Inflammatory macrophage treated with lipopolysaccharide for 4 hours (primary cell): ENCODE results near the gene AUTS2.

ENCODE experiments used
- DNase-seq: peaks from one replicate; pipeline ENCODE4 v3.0.0-alpha.2; 2020

AUTS2 gene

DNA sequence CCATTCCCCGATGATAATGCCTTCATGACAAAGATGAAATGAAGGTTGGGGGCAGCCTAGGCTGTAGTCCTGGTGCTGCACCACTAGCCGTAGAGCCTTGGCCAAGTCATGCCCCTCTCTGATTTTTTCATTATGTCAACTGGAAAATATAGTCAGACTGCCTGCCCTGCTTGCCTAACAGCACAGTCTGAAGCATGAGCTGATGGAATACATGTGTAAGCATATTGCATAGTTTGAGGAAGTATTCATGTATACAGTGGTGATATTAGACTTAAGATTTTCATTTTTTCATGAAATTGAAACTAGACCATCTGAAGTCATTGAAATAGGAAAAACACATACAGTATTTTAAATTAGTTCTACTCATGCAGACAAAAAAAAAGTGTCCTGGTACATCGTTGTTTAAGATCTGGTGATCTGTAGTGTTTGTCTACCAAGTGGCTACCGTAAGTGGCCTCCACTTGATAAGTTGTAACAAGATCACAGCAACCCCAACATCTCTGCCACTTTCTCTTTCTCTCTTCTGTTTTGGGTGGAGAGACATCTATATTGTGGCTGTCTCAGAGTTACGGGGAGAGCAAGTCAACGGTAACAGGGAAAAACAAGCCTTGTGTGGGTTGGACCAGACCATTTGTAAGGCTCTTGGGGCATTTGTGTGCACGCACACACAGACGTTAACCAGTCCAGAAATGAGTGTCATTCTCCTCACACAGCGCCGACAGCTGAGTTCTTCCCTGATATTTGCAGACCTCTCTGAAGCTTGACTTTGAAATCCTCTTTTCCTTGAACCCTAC, 817.1 kb downstream of the AUTS2 start:
- peak; percentile 1 for DNase-seq

DNA sequence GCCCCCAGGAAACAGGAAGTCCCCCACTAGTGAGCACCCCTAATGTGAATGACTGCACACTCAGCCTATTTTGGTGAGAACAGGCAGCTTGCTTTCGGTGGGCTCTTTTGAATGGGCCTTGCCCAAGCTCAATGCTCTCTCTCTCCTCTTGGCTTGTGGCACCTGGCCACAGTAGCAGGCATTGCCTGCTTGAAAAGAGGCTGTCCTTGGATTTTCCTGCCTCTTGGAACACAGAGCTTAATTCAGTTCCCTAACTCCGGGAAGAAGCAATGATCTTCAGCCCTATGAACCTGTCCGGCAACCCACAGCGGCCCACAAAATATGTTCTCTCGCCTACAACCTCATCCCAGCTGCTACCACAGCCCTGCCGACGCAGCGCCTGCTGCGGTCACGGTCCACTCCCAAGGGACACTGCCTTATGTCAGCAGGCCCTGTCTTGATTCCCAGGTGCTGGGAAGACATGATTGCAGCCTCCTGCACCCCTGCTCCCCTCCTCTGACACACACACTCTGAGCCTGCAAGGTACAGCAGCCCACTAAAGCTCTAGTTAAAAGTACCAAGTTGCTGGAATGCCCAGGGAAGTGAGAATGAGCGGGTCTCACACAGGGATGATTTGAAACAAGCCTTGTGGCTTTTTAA, 818.2 kb downstream of the AUTS2 start:
- DNase-seq = no peak

DNA sequence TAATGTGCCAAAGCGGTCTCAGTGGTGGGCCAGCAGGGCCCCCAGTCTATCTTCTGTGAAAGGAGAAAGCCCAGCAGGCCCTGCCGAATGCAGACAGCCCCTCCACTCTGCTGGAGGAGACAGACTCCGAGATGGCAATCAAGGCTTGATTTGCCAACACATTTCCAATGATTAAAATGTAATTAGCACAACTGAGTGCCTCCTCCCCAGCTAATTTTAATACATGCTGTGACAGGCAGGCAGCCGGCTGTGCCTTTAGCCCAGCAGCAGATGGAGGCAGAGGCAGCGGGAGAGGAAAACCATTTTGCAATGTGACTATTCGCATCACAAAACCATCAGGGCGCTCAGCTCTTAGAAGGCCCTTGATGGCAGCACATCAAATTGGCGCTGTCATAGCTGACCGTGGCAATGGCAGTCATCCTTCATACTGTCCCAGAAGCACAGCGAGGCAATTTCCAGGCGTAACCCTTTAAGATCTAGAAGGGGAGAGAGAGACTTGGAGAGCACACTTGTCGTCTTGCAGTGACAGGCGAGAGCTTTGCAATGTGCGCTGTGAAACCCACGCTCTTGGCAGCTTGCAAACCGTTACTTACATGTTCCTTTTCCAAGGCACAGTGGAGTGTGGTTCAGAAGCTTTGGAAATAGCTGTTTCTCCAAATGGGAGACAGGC, 818.8 kb downstream of the AUTS2 start:
- no peak for DNase-seq

DNA sequence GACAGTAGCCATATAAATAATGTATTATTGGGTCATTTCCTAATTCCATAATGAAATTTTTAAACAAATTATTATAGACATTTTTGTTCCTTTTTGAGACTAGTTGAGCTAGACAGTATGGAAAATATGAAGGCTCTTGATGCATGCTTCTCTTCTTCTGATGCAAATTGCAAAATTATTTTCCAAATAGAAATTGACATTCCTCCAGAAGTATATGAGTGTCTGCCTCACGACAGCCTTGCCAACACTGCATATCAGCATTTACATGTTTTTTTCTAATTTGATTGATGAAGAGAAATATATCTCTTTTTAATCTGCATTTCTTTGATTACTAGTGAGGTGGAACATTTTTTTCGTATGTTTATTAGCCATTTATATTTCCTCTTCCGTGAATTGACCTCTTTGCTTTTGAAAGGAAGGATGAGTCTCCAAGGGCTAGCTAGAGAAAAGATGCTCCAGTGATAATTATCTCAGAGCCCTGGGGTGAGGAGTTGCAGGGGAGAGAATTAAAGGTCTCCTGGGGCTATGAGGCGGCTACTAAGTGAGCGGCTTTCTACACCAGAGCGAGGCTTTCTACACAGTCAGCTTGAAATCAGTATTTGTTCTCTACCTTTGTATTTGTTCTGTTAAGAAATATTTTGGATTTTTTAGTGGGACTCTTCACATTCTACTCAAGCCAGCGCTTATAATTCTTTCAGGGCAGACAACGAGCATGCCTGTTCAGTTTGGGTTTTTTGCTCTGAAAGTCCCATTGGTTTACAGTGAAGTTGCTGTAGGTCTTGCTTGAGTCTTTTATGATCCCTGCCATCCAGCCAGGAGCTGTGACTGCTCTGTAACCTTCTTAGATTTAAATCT, 821.5 kb downstream of the AUTS2 start:
- no peak for DNase-seq

DNA sequence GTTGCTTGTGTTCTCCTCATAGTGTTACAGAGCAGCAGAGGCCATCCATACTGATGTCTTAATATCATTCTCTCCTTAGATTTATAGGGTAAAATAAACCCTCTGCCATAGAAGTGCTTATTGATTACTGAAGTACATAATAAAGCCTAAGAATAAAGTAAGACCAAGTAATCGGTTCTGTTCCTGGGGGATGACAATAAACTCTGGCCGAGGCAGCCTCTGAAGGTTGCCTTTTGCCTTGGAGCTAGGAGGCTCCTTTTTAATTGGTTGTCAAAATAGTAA, 822.0 kb downstream of the AUTS2 start:
- no peak for DNase-seq

DNA sequence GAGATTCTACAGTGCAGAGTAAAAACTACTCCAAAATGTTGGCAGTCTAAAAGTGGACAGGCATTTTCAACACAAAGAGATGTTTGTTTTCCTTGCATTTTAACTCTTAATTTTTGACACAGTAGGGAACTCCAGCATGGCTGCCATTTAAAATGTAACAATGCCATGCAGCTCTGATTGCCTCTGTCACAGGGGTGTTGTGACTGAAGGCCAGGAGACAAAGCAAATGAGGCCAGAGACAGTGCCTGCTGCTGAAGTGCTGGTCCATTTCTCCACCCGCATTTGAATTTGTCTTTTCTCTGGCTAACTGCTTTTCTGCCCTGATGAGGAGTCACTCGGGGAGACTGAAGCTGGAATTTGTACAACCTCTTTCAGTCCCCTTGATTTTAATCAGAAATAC, 823.0 kb downstream of the AUTS2 start:
- DNase-seq = no peak

DNA sequence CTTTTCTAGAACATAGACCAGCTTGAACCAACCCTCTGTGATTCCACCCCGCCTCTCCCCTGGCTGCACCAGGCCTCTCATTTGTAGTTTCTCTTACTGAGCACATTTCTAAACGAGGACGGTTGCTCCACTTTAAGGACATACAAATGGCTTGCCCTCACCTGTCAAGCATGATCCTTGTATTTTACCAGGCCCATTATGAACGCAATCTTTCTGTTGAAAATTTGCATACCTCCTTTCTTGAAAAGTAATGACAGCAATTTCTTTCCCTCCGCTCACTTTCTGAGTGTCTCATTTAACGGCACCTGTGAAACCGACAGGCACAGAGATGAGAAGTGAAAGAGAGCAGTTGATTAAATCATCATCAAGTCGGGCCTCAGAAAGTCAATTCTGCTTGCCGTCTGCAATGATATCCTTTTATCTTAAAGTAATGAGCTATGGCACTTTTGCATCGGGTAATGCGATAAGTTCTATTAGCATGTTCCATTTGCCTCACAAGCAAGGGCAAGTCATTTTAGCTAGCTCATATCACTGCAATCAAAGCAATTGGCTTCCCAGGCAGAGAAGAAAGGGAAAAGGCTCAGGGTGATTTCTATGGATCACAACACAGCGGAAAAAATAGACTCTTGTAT, 828.1 kb downstream of the AUTS2 start:
- DNase-seq = no peak

DNA sequence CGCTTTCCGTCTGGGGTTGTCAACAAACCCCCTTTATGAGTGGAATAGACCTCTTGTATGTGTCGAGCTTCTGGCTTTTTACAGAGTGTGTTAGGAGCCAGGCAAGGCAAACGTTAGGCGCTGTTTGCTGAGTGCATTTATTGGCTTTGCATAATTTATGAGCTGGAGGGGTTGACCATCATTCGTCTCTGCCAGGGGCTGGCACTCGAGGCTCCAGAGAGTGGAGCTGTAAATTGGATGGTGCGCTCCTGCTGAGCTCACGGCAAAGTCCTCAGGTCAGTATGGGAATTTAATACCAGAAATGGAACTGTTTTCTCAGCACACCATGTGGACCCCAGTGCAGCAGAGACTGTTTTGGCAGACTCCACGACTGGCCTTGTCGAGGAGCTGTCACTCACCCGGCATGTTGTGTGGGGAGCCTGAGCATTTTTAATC, 834.3 kb downstream of the AUTS2 start:
- no peak for DNase-seq

DNA sequence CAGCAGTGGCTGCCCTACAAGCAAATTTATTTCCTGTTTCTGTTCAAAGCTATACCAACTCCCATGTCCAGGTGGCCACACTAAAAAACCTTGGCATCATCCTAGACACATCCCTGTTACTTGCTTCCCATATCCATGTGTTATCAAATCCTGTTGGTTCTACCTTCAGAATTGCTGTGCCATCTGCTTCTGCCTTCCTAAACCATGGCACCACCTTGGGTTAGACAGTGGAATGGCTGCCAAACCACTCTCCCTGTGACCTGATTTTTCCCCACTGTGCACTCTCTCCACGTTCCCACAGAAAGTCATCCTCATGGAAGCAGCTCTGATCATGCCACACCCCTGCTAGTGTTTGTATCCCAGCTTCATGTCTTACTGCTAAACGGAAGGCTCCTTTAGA, 836.1 kb downstream of the AUTS2 start:
- DNase-seq = no peak

DNA sequence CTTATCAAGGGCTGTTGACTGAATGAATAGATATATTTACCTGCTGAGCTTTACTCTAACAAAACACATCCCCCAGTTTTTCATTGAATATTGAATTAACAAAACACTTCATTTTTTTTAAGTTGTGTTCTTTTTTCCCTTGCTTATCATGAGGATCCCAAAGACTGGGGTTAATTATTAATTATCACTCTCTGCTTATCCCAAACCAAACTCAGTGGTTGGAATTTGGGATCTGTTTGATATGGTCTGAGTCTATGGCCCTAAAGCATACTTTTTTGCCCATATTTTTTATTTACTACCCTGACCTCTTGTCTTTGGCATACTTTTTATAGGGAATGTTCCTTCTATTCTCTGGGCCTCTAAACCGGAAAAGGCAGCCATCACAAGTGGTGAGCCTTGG, 836.5 kb downstream of the AUTS2 start:
- DNase-seq = no peak

DNA sequence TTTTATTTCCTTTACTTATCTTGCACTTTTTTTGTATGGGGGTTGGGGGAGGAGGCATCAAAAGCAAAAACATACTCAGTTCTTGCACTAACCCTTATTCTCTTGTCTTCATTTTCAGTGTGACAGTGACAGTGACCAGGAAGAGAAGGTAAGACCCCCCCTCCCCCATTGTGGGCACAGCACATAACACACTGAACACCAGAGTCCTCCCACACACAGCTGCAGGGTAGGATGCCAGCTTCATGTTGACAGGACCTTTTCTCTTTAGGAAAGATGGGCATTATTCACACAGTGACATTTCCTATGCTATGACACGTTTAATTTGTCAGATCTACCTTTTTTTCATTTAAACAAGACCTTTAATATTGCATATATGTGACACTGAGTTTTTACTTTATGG, 837.4 kb downstream of the AUTS2 start:
- DNase-seq = no peak

DNA sequence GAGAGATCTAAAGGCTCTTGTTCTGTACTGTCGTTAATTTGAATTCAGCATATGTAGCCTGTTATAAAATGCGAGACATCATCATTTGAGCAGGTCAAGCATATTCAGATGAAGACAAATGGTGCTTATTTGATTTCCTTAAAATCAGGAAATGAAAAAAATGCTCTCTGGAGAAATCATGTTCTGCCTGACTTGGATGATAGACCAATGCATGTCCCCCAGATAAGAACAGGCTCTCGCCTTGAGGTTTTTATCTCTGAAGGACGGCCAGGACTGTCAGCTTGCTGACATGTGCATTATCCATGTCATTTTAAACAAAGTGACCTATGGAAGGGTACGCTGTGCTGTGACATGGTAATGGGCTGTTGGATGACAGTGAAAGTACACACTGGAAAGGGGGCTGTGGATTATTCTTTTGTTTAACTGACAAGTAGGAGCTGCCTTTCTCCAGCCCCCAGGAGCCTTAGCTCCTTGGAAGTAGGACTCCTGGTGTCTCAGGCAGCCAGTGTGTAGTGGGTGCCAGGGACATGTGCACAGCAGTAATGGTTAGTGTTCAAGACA, 838.6 kb downstream of the AUTS2 start:
- no peak for DNase-seq

DNA sequence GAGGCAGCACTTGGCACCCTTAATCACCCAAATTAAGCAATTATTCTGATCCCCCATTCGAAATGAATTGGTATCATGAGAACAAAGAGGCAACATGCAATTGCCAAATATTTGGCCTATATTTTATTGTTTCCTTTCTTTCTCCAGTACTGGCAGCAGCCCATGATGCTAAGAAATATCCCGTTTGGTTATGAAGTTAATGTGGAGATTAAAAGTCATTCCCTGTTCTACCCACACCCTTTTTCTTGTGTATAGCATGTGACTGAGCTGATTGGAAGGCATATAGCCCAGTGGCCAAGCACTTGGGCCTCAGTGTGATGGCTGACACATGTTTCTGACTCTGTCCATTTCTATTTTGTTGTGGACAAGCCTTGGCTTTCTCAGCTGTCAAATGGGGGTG, 841.4 kb downstream of the AUTS2 start:
- no peak for DNase-seq

DNA sequence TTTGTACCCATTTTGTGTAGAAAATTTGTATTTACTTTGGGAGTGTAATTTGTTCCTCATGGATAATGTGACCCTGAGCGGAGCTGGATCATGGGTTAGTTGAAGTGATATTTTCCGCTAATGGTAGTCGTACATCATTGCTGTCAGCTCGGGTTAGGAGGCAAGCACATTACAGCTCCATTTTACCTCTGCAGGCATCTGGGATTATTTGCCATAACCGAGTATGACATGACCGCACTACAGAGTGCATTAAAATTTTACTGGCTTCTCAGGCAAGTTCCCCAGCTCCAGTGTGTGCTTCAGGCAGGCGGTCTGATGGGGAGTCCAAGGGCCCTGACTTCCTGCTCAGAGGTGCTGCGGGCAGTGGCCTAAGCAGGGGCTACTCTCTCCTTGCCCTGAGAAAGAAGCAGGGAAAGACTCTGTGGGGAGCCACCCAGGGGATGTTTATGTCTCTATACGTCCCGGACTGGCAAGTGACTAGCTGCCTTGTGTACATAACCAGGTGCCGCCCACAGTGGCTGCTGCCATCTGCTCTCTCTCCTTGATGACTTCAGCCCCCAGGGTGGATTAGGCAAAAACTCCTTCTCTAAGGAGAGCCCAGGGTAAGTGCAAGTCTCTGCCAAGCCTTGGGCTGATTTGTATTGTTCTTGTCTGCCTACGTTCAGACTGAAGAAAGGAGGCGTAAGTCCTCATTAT, 848.3 kb downstream of the AUTS2 start:
- no peak for DNase-seq

DNA sequence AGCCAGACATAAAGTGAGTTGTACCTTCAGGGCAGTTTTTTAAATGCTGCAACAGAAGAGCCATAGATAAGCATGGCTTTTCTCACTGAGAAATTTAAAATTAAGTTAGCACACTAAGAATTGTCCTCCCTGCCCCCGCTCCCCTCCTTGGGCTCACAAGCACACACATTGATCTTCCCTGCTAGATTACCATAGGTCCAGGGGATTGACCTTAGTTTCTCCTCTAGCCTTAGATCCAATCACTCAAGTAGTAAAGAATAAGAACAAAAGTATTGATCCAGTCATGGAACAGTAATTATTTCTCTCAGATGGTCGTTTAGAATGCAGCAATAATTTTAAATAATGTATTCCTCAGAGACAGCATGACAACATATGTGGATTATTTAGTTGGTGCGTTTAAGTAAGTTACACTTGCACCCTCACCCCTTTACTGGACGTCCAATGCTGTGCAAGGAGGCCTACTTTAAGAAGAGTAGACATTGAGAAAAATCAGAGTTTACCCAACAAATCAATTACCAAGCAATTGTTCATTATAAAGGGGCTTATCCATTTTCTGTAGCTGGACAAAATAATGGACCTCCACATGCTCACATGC, 850.1 kb downstream of the AUTS2 start:
- DNase-seq = no peak

DNA sequence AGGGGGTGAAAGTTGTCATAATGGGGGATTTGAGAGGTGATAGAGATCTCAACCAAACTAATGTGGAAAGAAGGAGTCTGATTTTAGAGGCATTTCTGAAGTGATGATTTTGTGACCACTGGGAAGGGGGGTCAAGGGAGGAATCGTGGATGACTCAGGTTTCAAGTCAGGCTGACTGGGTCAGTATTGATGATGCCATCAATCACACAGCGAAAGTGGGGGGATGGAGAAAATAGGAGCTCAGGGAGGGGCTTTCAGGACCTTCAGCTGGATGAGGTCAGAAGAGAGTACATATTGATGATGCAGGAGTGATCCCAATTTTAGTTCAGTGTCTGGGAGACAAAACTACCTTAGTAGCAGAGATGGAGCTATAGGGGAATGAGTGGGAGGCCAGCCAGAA, 852.5 kb downstream of the AUTS2 start:
- no peak for DNase-seq

DNA sequence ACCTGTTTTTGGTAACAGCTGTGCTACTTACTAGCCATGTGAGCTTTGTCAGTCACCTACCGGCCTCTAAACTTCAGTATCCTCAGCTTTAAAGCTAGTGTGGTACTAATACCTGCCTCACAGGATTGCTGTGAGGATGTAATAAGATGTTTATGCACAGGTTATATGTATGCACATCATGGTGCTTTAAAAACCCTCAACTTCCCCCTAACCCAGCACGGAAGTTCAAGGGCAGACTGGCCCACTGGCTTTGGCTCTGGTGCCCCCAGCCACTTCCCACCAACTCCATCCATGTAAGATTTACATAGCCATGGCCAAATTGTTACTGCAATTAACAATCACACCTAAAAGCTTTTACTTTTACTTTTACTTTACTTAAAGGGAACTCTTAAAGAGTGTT, 857.6 kb downstream of the AUTS2 start:
- no peak for DNase-seq

DNA sequence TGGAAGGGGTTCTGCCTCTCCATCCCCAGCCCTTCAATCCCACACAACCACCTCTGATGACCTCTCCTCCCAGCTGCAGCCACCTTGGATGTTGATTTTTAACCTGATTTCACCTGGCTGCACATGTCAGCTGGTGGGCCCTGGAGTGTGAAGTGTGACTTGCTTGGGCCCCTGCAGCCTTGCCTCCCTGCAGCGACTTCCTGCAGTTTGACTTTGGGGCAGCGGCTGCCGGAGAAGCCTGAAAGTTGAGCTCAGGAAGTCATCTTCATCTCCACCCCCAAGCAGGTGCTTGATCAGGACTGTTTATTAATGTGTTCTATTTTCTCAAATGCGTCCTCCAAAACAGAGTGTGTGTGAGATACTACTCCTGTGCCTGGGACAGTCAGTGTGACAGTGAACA, 858.4 kb downstream of the AUTS2 start:
- no peak for DNase-seq

DNA sequence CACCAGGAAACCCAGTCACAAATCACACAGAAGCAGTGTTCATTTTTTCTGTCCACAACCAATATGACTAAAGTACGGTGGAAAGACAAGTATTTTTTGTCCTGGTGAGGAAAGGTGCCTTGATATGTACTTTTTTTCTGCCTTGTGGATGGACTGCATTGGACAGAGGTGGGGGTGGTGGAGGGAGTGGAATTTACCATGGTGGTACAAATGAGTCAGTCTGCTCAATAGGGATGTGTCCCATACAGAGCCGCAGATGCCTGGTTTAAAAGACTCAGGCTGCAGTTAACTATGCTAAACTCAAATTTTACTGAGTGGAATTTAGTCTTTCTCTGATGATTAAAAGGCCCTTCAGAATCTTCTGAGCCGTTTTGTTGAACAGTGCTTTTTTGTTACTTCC, 859.2 kb downstream of the AUTS2 start:
- no peak for DNase-seq

DNA sequence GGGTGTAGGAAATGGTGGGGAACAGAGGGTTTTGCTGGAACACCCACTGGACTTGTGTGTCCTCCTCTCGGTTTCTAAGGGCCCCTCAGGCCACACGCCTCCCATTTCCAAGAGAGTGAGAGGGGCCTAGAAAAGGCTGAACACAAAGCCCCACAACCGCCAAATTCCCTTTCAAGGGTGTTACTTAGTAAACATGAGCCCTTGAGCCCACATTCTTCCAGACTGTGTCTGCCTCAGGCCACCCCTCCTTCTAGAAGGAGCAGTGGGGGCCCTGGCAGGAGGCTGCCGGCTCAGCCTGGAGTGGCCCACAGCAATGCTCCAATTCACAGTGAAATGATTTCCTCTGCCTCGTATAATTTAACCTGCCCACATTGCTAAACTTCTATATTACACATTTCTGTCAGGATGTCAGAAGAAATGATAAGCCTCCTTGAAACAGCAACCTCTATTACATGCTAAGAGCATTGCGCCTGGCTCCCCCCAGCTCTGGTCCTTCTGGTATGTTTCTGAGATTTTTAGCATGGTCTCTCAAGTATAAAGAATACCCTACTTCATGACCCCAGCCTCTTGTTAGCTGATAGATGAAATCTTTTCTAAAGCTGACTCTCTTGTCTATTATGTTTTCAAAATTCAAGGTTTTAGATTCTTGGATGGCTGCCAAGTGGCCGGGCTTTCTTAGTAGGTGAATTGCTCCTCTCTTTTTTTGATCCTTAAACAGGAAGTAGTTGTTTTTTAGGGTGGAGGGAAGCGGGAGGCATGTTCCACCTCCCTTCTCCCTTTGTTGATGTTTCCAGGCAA, 859.8 kb downstream of the AUTS2 start:
- DNase-seq = no peak

DNA sequence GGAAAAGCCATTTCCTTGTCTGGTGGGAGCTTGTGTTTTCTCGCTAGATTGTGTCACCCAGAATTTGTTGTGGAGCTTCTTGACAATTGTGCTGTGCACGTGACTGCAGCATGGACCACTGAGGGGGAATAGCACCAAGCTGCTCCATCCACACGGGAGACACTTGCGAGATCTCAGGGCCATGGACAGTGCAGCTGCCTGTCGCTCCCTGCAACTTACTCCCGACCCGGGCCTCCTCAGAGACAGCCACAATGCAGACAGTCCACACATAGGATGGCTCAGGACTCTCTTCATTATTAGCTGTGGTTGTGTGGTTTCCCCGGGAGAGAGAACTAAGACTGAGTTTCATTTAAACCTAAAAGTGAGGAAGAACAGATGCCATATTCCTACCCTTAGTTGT, 860.5 kb downstream of the AUTS2 start:
- no peak for DNase-seq
